MCF 10A (cell line): ENCODE measurements around the gene SH3BP5. TPM values are rescaled to one million over a fixed set of nuclear protein-coding genes. Genes with fewer than 3 reads are reported as not detected.

Experiments used
- BruUV-seq: library from RNA; stranded (reverse); fragments of 400-500 nt; replicated peaks from 2 replicates; lab custom pipeline; 2021; lab: Mats Ljungman, UMichigan
- CTCF ChIA-PET: fragments of 300-600 bp; sonication (Branson Sonifier 250); formaldehyde crosslinking; extraction: SDS; loops from one replicate; lab custom pipeline; 2021; ENCODE audit warnings: antibody characterized with exemption, inconsistent platforms; lab: Yijun Ruan, JAX
- POLR2A ChIA-PET: fragments of 300-600, 350-650 bp; sonication (Branson Sonifier 250); formaldehyde crosslinking; extraction: SDS; loops from one replicate; lab custom pipeline; 2020; ENCODE audit warnings: antibody characterized with exemption, inconsistent platforms; lab: Yijun Ruan, JAX
- DNase-seq: peaks from one replicate; pipeline ENCODE4 v3.0.0-alpha.2; 2018; ENCODE audit not compliant: unreplicated experiment
- H3K27ac Mint-ChIP-seq: one replicate; pipeline ENCODE4 v1.8.0; 2022; ENCODE audit warnings: mild to moderate bottlenecking, low read depth, mixed read lengths; ENCODE audit not compliant: unreplicated experiment
- H3K27me3 Mint-ChIP-seq: one replicate; pipeline ENCODE4 v1.8.0; 2022; ENCODE audit warnings: mixed read lengths; ENCODE audit not compliant: insufficient read depth, unreplicated experiment
- H3K36me3 Mint-ChIP-seq: one replicate; pipeline ENCODE4 v1.8.0; 2022; ENCODE audit warnings: mild to moderate bottlenecking, moderate library complexity, mixed read lengths; ENCODE audit not compliant: insufficient read depth, unreplicated experiment
- H3K4me1 Mint-ChIP-seq: one replicate; pipeline ENCODE4 v1.8.0; 2022; ENCODE audit warnings: mixed read lengths; ENCODE audit not compliant: insufficient read depth, unreplicated experiment
- H3K4me3 Mint-ChIP-seq: one replicate; pipeline ENCODE4 v1.8.0; 2022; ENCODE audit warnings: mild to moderate bottlenecking, moderate library complexity, mixed read lengths; ENCODE audit not compliant: unreplicated experiment
- H3K9me3 Mint-ChIP-seq: one replicate; pipeline ENCODE4 v1.8.0; 2022; ENCODE audit warnings: mixed read lengths; ENCODE audit not compliant: unreplicated experiment
- intact Hi-C: fragments of 100-400 bp; cut with micrococcal nuclease; formaldehyde crosslinking; loops from 2 replicates; pipeline ENCODE4 v1.14.1; 2022
- total RNA-seq: library from RNA; stranded (reverse); gene quantifications from 2 replicates; pipeline ENCODE4 v1.2.3, GENCODE V29; 2022
- TF ChIP-seq, protein P1 (sequence below): fragments of 200-600 bp; IDR thresholded peaks from one replicate; pipeline ENCODE4 v1.8.0; 2022; ENCODE audit warnings: antibody characterized with exemption, mild to moderate bottlenecking; ENCODE audit not compliant: unreplicated experiment

SH3BP5 gene
- total RNA-seq, 1 experiment from 2014 or later = 8.8 TPM

DNA sequence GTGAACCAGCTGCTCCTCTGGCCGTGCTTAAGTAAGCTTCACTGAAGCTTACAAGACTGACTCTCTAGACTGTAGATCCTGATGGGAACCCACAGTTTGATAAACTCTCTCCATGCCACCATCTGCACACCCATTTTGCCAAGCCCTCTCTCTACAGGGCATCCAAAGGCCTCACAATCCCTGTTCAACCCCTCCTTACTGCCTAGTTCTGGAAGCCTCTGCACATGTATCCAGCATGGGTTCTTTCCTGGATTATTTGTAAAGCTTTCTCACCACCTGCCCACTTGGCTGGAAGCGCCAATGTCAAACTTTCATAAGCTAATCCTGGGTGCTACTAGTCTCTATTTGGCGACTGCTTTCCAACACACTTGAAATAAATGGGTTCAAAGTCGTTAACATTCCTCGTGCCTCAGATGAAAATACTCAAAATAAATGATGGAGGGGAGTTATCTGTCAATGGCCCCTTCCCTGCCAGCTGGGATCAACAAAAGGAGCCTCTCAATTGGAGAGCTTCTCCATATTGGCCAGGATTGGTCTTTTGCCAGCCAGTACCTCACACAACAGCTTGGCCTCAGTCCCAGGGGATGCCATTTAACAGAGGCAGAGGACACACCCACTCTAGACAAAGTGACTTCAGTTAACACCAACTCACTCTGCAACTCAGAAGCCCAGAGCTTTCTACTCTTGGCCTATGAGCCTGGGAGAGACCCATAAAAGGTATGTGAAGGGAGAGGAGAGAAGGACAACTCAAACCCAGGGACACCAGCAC lies 48.1 kb downstream of the SH3BP5 start:
- peak; percentile 57 for DNase-seq
- Mint-ChIP-seq H3K4me3 (no peak overlapping the region), H3K36me3 (no peaks in the 10 kb centered on the region), H3K27ac (no peak overlapping the region), H3K27me3 (no peaks in the 10 kb centered on the region), H3K4me1 (peaks cover 20% of the 10 kb centered on the region), H3K9me3 (no peaks in the 10 kb centered on the region)
- ChIA-PET POLR2A (interaction anchor here (0.6 to 2.0 kb wide), 5 partner anchors 8 to 121 kb away, joined by 3 to 6 read pairs (median 4); partner anchors contain the start of gene SH3BP5), CTCF (interaction anchor here (0.6 to 6.9 kb wide), 4 partner anchors 12 to 47 kb away, joined by 3 to 41 read pairs (median 3); no protein-coding TSS in a partner anchor)
- TF ChIP-seq, protein P1, sequence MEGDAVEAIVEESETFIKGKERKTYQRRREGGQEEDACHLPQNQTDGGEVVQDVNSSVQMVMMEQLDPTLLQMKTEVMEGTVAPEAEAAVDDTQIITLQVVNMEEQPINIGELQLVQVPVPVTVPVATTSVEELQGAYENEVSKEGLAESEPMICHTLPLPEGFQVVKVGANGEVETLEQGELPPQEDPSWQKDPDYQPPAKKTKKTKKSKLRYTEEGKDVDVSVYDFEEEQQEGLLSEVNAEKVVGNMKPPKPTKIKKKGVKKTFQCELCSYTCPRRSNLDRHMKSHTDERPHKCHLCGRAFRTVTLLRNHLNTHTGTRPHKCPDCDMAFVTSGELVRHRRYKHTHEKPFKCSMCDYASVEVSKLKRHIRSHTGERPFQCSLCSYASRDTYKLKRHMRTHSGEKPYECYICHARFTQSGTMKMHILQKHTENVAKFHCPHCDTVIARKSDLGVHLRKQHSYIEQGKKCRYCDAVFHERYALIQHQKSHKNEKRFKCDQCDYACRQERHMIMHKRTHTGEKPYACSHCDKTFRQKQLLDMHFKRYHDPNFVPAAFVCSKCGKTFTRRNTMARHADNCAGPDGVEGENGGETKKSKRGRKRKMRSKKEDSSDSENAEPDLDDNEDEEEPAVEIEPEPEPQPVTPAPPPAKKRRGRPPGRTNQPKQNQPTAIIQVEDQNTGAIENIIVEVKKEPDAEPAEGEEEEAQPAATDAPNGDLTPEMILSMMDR = no peak
- BruUV-seq = no TSS peak
- intact Hi-C loops = no loop called here

GRCh38 chr3:15283702-15284101 lies 48.7 kb downstream of the SH3BP5 start:
- Mint-ChIP-seq H3K36me3 (no peaks in the 10 kb centered on the region), H3K27me3 (no peaks in the 10 kb centered on the region), H3K4me1 (peaks cover 20% of the 10 kb centered on the region), H3K27ac (no peak overlapping the region), H3K4me3 (no peak overlapping the region), H3K9me3 (no peaks in the 10 kb centered on the region)
- DNase-seq = no peak
- no TSS peak for BruUV-seq
- ChIA-PET CTCF (interaction anchor here (0.6 to 6.9 kb wide), 3 partner anchors 12 to 37 kb away, joined by 3 to 41 read pairs (median 3); no protein-coding TSS in a partner anchor), POLR2A (interaction anchor here (0.6 to 1.5 kb wide), 3 partner anchors 13 to 122 kb away, joined by 3 to 4 read pairs (median 3); partner anchors contain the start of gene SH3BP5)
- TF ChIP-seq, protein P1 = no peak
- intact Hi-C loops = no loop called here

DNA sequence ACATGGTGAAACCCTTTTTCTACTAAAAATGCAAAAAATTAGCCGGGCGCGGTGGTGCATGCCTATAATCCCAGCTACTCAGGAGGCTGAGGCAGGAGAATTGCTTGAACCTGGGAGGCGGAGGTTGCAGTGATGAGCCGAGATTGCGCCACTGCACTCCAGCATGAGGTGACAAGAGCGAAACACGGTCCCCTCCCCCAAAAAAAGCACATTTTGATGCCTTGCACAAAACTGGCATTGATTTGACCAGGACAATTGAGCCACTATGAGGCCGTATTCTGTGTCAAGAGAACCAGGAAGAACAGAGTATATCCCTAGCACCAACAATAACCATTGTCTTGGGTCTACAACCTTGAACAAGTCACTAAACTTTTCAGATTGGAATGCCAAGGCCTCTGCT lies 50.6 kb downstream of the SH3BP5 start:
- no TSS peak for BruUV-seq
- Mint-ChIP-seq H3K27me3 (no peaks in the 10 kb centered on the region), H3K9me3 (no peaks in the 10 kb centered on the region), H3K4me3 (no peak overlapping the region), H3K36me3 (no peaks in the 10 kb centered on the region), H3K27ac (no peak overlapping the region), H3K4me1 (peaks cover 10% of the 10 kb centered on the region)
- intact Hi-C loops = no loop called here
- TF ChIP-seq, protein P1 = no peak
- no peak for DNase-seq
- POLR2A ChIA-PET = no interaction called here
- CTCF ChIA-PET = interaction anchor here (0.6 to 6.9 kb wide), 3 partner anchors 13 to 247 kb away, joined by 3 to 41 read pairs (median 3); no protein-coding TSS in a partner anchor

GRCh38 chr3:15280853-15281532 lies 51.4 kb downstream of the SH3BP5 start:
- Mint-ChIP-seq H3K4me3 (no peak overlapping the region), H3K9me3 (no peaks in the 10 kb centered on the region), H3K4me1 (peaks cover 10% of the 10 kb centered on the region), H3K36me3 (no peaks in the 10 kb centered on the region), H3K27me3 (no peaks in the 10 kb centered on the region), H3K27ac (no peak overlapping the region)
- TF ChIP-seq, protein P1 = no peak
- ChIA-PET CTCF (interaction anchor here (0.7 to 6.9 kb wide), 2 partner anchors 12 to 54 kb away, joined by 3 to 41 read pairs; no protein-coding TSS in a partner anchor), POLR2A (interaction anchor here (0.6 to 1.0 kb wide), 2 partner anchors 14 to 179 kb away, joined by 3 read pairs; no protein-coding TSS in a partner anchor)
- BruUV-seq = no TSS peak
- intact Hi-C loops = no loop called here
- no peak for DNase-seq
